Neural progenitor cell (in vitro differentiated cells): Measurements from ENCODE around the gene UPP2. TPM values are rescaled to one million over a fixed set of nuclear protein-coding genes. Genes with fewer than 3 reads are reported as not detected.

Experiments used
- DNase-seq: peaks from one replicate; pipeline ENCODE4 v3.0.0-alpha.2; 2016; ENCODE audit warnings: low spot score
- H2AFZ ChIP-seq: fragments of 200-600 bp; sonication (generic); replicated peaks from 2 replicates; pipeline ENCODE4 v1.6.1; 2016; ENCODE audit warnings: antibody characterized with exemption
- H3F3A ChIP-seq: fragments of 200-600 bp; sonication (generic); 2 replicates; pipeline ENCODE4 v1.6.1; 2016; ENCODE audit warnings: antibody characterized with exemption, low read depth
- H3K27ac ChIP-seq: fragments of 200-600 bp; sonication (generic); 2 replicates; pipeline ENCODE4 v1.5.1; 2016; ENCODE audit warnings: mild to moderate bottlenecking
- H3K27me3 ChIP-seq: fragments of 200-600 bp; sonication (generic); 2 replicates; pipeline ENCODE4 v1.6.1; 2016; ENCODE audit warnings: mild to moderate bottlenecking, moderate library complexity
- H3K36me3 ChIP-seq: fragments of 200-600 bp; sonication (generic); 2 replicates; pipeline ENCODE4 v1.5.1; 2016
- H3K4me1 ChIP-seq: fragments of 200-600 bp; sonication (generic); 2 replicates; pipeline ENCODE4 v1.6.1; 2016; ENCODE audit warnings: mixed run types
- H3K4me2 ChIP-seq: fragments of 200-600 bp; sonication (generic); 2 replicates; pipeline ENCODE4 v1.6.1; 2016
- H3K4me3 ChIP-seq: fragments of 200-600 bp; sonication (generic); 2 replicates; pipeline ENCODE4 v1.5.1; 2016
- H3K79me2 ChIP-seq: fragments of 200-600 bp; sonication (generic); 2 replicates; pipeline ENCODE4 v1.6.1; 2016; ENCODE audit warnings: low read depth
- H3K9ac ChIP-seq: fragments of 200-600 bp; sonication (generic); 2 replicates; pipeline ENCODE4 v1.6.1; 2016
- H3K9me3 ChIP-seq: fragments of 200-600 bp; sonication (generic); 2 replicates; pipeline ENCODE4 v1.5.1; 2016; ENCODE audit warnings: low read depth
- H4K20me1 ChIP-seq: fragments of 200-600 bp; sonication (generic); 2 replicates; pipeline ENCODE4 v1.6.1; 2016; ENCODE audit warnings: low read depth
- H3K27ac Mint-ChIP-seq: 3 replicates; pipeline ENCODE4 v1.8.0; 2021; ENCODE audit warnings: mixed read lengths
- H3K27me3 Mint-ChIP-seq: 2 replicates; pipeline ENCODE4 v1.8.0; 2022; ENCODE audit warnings: low read depth, mild to moderate bottlenecking, inconsistent platforms, moderate library complexity, mixed read lengths; ENCODE audit not compliant: insufficient read depth
- H3K36me3 Mint-ChIP-seq: 3 replicates; pipeline ENCODE4 v1.8.0; 2021; ENCODE audit warnings: mixed read lengths
- H3K4me1 Mint-ChIP-seq: 3 replicates; pipeline ENCODE4 v1.8.0; 2021; ENCODE audit warnings: mixed read lengths
- H3K4me3 Mint-ChIP-seq: 3 replicates; pipeline ENCODE4 v1.8.0; 2021; ENCODE audit warnings: mild to moderate bottlenecking, moderate library complexity, mixed read lengths
- H3K9me3 Mint-ChIP-seq: 3 replicates; pipeline ENCODE4 v1.8.0; 2020; ENCODE audit warnings: mixed read lengths
- CTCF ChIP-seq: fragments of 200-600 bp; sonication (generic); IDR thresholded peaks from 2 replicates; pipeline ENCODE4 v1.5.1; 2017; ENCODE audit warnings: antibody characterized with exemption, mild to moderate bottlenecking
- EZH2 ChIP-seq: fragments of 200-600 bp; sonication (generic); IDR thresholded peaks from 2 replicates; pipeline ENCODE4 v1.6.1; 2017; ENCODE audit warnings: antibody characterized with exemption, mild to moderate bottlenecking, moderate library complexity
- EZH2phosphoT487 ChIP-seq: fragments of 200-600 bp; sonication (generic); IDR thresholded peaks from 2 replicates; pipeline ENCODE4 v1.6.1; 2017; ENCODE audit warnings: antibody characterized with exemption
- total RNA-seq: library from RNA; depleted of rRNA; stranded (reverse); fragments of >200 nt; gene quantifications from 2 replicates; pipeline ENCODE4 v1.2.3, GENCODE V29; 2015; ENCODE audit warnings: low replicate concordance

Gene UPP2
- total RNA-seq, 1 donor from 2014 or later = not detected

- Histone ChIP-seq H3K4me1 (no peaks in the 10 kb centered on the region), H3F3A (no peaks in the 10 kb centered on the region), H3K4me3 (no peak overlapping the region), H3K79me2 (no peaks in the 10 kb centered on the region), H3K9ac (no peak overlapping the region), H3K36me3 (no peaks in the 10 kb centered on the region), H3K27ac (no peak overlapping the region), H3K9me3 (no peaks in the 10 kb centered on the region), H3K27me3 (no peaks in the 10 kb centered on the region), H3K4me2 (no peak overlapping the region), H4K20me1 (no peaks in the 10 kb centered on the region), H2AFZ (no peak overlapping the region)
- no peak for DNase-seq
- Mint-ChIP-seq H3K27me3 (peaks cover 2% of the 10 kb centered on the region), H3K4me3 (no peak overlapping the region), H3K27ac (no peak overlapping the region), H3K9me3 (peaks cover 3% of the 10 kb centered on the region), H3K36me3 (no peaks in the 10 kb centered on the region), H3K4me1 (no peaks in the 10 kb centered on the region)
- no peak for TF ChIP-seq EZH2phosphoT487
- TF ChIP-seq EZH2 = no peak
- no peak for TF ChIP-seq CTCF
Measured at GRCh38 chr2:158094487-158095092, 7.1 kb upstream of the UPP2 start.

GRCh38 chr2:158095269-158095668 lies 6.4 kb upstream of the UPP2 start:
- H3K27me3 Mint-ChIP-seq = peaks cover 2% of the 10 kb centered on the region
- Histone ChIP-seq H3F3A (no peaks in the 10 kb centered on the region), H3K79me2 (no peaks in the 10 kb centered on the region), H3K9me3 (no peaks in the 10 kb centered on the region), H3K4me1 (no peaks in the 10 kb centered on the region), H3K9ac (no peak overlapping the region), H2AFZ (no peak overlapping the region), H3K27me3 (no peaks in the 10 kb centered on the region), H3K4me2 (no peak overlapping the region), H3K36me3 (no peaks in the 10 kb centered on the region), H4K20me1 (no peaks in the 10 kb centered on the region), H3K4me3 (no peak overlapping the region), H3K27ac (no peak overlapping the region)
- no peak overlapping the region for H3K27ac Mint-ChIP-seq
- no peak overlapping the region for H3K4me3 Mint-ChIP-seq
- TF ChIP-seq EZH2phosphoT487 = no peak
- no peak for TF ChIP-seq EZH2
- TF ChIP-seq CTCF = no peak
- no peaks in the 10 kb centered on the region for H3K36me3 Mint-ChIP-seq
- no peak for DNase-seq
- H3K9me3 Mint-ChIP-seq = no peaks in the 10 kb centered on the region
- no peaks in the 10 kb centered on the region for H3K4me1 Mint-ChIP-seq

GRCh38 chr2:158095912-158096311 lies 5.8 kb upstream of the UPP2 start:
- Histone ChIP-seq H3K27me3 (no peaks in the 10 kb centered on the region), H3K4me3 (no peak overlapping the region), H3K36me3 (no peaks in the 10 kb centered on the region), H3K27ac (no peak overlapping the region), H3K9ac (no peak overlapping the region), H4K20me1 (no peaks in the 10 kb centered on the region), H2AFZ (no peak overlapping the region), H3K4me1 (no peaks in the 10 kb centered on the region), H3F3A (no peaks in the 10 kb centered on the region), H3K9me3 (no peaks in the 10 kb centered on the region), H3K4me2 (no peak overlapping the region), H3K79me2 (no peaks in the 10 kb centered on the region)
- Mint-ChIP-seq H3K27ac (no peak overlapping the region), H3K4me1 (no peaks in the 10 kb centered on the region), H3K9me3 (no peaks in the 10 kb centered on the region), H3K36me3 (no peaks in the 10 kb centered on the region), H3K27me3 (peaks cover 2% of the 10 kb centered on the region), H3K4me3 (no peak overlapping the region)
- DNase-seq = no peak
- TF ChIP-seq CTCF (no peak), EZH2phosphoT487 (no peak), EZH2 (no peak)
